Activated naive CD4-positive, alpha-beta T cell treated with anti-CD3 and anti-CD28 coated beads, Interleukin-2, amount 50 U/mL, for 16 hours (primary cell): Measurements from ENCODE around the gene SPACDR.
"Not testable (repeated sequence)": the region's sequence is repeated elsewhere in the genome, so short reads cannot be mapped to it uniquely, and the experiment has no call there.

Source experiments
- DNase-seq: peaks from one replicate; pipeline ENCODE4 v3.0.0-alpha.2; 2020

The SPACDR gene

GRCh38 chr7:100465299-100465698 is 1.2 kb upstream of the SPACDR start:
- DNase-seq = no peak

GRCh38 chr7:100464791-100465190 is 731 bp upstream of the SPACDR start:
- no peak for DNase-seq

DNA sequence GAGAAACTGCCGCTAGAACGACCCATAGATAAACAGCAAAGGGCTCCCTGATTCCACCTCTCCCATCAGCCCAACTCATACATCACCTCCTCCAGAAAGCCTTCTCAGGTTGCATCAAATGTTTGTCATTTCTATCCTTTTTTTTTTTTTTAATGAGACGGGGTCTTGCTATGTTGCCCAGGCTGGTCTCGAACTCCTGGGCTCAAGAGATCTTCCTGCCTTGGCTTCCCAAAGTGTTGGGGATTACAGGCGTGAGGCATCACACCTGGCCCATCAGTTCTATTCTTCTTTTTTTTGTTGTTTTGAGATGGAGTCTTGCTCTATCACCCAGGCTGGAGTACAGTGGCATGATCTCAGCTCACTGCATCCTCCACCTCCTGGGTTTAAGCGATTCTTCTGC is 7.0 kb downstream of the SPACDR start:
- DNase-seq = no peak

DNA sequence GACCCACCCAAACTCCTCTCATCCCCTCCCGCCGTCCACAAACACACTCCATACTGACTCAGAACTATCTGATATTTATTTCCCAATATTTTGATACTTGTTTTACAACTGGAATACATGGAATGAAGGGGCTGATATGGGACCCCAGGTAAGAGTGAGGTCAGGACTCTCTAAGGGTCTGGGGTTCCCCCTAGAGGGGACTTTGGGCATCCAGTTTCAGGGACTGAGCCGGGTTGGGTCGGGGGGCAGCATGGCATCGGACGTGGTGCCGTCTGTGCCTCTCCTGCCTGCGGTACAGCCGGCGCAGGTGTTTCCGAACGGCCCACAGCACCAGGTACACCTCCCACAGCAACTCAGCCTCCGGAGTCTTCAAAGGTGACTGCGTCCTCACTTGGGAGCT is 7.5 kb downstream of the SPACDR start:
- DNase-seq = no peak

- no peak for DNase-seq
Measured at GRCh38 chr7:100455206-100455605, 8.9 kb downstream of the SPACDR start.

- DNase-seq = not testable (repeated sequence)
Measured at GRCh38 chr7:100453854-100454253, 10.2 kb downstream of the SPACDR start.

- DNase-seq = no peak
Measured at GRCh38 chr7:100452513-100452912, 11.5 kb downstream of the SPACDR start.

- no peak for DNase-seq
Measured at GRCh38 chr7:100449190-100449795, 14.8 kb downstream of the SPACDR start.

DNA sequence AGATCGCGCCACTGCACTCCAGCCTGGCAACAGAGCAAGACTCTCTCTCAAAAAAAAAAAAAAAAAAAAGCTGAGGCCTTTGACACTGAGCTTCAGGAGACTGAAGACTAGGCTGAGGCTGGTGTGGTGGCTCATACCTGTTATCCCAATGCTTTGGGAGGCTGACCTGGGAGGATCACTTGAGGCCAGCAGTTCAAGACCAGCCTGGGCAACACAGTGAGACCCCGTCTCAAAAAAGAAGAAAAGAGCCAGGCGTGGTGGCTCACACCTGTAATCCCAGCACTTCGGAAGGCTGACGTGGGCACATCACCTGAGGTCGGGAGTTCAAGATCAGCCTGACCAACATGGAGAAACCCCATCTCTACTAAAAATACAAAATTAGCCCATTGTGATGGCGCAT is 16.7 kb downstream of the SPACDR start:
- not testable (repeated sequence) for DNase-seq

- no peak for DNase-seq
Measured at GRCh38 chr7:100446040-100446439, 18.0 kb downstream of the SPACDR start.

DNA sequence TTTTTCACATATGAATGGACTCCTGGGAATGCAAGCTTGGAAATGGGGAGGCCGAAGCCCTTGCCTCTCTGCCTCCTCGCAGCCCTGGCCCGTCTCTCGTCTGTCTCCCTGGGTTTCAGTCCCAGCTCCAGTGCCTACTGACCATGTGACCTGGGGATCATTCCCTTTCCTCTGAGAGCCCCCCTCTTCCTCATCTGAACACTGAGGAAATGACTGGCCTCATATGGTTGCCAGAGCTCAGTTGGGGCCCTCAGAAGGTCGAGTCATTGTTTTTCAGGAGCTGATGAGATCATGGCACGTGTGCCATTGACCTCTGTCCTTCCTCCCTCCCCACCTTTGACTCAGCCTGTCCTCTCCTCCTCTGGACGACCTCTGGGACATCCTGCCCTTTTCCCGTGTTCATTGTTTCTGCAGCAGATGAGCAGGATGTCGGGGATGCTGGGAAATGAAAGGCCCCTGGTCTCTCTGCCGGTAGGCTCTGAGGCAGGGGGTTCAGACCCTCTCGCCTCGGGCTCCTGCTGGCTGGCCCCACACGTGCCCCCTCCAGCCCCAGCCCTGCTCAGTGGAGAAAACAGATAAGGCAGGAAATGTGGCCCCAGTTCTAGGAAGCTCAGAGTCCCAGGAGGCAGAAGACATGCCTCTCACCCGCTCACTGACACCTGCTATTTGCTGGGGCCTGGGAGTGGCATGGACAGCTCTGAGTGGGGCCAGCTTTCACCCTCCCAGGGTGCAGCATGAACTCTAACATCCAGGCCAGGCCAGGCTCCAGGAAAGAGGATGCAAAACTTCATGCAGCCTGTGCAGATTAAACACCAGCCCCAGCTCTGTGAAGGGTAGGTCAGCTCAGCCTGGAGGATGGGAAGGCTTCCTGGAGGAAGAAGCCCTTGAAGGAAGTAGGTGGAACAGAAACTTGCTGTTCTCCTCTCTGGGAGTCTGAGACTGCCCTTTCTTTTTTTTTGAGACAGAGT is 19.5 kb downstream of the SPACDR start:
- DNase-seq = no peak

GRCh38 chr7:100443096-100443840 is 20.8 kb downstream of the SPACDR start:
- no peak for DNase-seq

DNA sequence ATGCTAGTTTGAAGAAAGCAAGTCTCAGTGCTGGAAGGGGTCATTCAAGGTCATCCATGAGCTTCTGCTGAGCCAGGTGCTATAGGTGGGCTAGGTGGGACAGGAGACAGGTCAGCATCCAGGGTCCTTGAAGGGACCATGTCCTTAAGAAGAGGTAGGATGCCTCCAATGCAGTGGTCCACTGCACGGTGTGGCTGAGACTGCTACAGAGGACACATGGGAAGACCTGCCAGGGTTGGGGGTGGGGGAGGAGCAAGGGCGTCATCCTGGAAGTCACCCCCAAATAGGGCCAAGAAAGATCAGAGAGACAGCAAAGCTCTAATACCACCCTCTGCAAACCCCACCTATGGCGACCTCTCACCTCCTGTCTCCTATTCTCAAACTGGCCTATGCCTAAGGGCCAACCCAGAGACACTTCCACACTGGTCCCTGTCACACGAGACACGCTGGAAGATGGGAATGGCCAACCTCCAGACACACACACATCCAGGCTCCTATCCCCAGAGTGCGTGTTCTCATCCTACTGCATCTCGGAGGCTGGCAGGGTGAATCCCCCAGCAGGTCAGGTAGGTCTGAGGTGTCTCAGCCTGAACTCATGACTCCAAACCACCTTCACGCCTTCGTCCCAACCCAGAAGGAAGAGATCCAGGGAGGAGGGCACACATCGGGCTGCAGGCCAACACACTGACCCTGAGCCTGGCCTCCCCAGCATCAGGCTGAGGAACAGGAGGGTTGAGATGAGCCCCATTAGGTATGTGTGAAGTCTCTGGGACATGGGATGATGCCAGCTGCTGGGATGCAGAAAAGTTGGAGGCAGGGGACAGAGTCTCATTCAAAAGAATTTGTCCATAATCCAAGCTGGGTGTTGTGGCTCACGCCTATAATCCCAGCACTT is 22.2 kb downstream of the SPACDR start:
- DNase-seq = no peak

DNA sequence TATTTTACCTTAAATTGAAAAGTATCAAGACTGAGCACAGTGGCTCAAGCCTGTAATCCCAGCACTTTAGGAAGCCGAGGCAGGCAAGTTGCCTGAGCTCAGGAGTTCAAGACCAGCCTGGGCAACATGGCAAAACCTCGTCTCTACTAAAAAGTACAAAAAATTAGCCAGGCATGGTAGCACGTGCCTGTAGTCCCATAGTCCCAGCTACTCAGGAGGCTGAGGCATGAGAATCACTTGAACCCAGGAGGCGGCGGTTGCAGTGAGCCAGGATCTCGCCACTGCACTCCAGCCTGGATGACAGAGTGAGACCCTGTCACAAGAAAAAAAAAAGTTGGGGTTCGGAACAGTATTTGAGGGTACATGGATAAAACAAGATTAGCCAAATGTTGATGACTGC is 24.8 kb downstream of the SPACDR start:
- not testable (repeated sequence) for DNase-seq

GRCh38 chr7:100438731-100439130 is 25.3 kb downstream of the SPACDR start:
- not testable (repeated sequence) for DNase-seq

DNA sequence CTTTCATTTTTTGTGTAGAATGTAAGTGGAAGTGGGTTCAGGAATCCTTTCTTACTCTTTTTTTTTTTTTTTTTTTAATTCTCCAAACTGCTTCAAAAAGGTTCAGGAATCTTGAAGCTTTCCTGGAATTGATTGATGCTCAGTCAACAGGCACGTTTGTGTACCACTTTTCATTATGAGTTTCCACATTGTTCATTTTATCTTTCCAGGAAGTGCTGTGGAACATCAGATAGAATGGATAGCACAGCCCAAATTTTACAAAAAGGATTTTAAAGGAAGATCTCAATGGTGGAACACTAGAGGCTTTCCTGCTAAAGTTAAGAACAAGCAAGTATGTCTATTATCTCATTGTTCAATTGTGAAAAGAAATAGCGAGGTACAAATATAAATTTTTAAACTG is 25.9 kb downstream of the SPACDR start:
- DNase-seq = no peak

DNA sequence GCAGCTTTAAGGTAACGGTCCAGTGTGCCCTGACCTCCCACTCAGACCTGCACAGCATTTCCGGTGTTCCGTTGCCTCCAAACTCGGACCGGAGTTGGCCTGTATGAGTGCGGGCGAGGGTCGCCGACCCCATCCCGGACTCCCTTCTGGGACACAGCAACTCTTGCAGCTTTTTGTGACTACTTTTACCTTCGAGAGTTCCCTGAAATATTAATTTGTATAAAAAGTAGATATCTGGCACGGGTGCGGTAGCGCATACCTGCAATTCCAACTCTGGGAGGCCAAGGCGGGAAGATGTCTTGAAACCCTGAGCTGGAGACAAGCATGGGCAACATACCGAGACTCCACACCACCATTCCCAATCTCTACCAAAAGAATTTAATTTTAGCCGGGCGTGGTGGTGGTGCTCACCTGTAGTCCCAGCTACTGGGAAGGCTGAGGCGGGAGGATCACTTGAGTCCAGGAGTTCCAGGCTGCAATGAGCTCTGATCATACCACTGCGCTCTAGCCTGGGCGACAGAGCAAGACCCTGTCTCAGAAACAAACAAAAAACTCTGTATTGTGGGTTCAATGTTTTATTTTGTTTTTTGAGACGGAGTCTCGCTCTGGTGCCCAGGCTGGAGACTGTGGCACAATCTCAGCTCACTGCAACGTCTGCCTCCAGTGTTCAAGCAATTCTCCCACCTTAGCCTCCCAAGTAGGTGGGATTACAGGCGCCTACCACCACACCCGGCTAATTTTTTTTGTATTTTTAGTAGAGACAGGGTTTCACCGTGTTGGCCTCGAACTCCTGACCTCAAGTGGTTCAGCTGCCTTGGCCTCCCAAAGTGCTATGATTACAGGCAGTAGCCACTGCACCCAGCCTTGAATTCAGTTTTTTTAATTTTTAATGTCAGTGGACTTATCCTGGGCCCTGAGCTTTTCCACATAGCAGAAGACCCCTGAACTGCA is 26.6 kb downstream of the SPACDR start:
- no peak for DNase-seq

DNA sequence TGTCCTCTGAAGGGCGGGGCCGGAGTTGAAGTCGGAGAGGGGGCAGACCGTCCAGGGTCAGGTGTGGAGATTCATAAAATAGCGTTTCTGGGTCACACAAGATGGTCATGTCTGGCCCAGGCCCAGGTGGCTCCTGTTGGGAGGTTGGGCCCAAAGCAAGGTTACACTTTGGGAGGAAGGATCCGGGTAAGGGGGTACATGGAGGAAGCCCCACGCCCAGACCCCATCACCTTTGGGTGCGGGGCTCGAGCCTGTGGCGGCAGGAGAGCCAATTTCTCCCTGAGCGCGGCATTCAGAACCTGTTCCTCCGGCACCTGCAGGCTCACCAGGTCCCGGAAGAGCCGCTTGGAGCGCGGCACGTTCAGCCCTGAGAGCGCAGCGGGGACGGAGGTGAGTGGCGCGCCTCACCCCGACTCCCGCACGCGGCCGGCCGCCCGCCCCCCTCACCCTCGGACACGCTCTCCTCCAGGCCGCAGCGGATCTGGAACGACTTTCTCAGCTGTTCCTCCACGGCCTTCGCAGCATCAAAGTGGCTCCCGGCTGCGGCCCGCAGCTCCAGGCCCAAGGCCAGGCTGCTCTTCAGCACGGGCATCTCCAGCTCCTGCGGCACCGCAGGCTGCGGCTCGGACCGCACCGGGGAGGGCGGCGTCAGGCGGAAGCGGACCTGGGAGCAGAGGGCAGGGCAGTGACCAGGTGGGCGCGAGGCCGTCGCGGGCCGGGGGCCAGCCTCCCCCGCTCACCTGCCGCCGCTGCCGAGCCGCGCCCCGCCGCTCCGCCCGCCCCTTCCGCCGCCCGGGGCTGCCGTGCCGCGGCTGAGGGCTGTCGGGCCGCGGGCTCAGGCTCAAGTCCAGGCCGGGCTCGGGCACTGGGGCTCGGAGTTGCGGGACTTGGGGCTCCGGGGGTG is 28.4 kb downstream of the SPACDR start:
- DNase-seq = peak; percentile 58

DNA sequence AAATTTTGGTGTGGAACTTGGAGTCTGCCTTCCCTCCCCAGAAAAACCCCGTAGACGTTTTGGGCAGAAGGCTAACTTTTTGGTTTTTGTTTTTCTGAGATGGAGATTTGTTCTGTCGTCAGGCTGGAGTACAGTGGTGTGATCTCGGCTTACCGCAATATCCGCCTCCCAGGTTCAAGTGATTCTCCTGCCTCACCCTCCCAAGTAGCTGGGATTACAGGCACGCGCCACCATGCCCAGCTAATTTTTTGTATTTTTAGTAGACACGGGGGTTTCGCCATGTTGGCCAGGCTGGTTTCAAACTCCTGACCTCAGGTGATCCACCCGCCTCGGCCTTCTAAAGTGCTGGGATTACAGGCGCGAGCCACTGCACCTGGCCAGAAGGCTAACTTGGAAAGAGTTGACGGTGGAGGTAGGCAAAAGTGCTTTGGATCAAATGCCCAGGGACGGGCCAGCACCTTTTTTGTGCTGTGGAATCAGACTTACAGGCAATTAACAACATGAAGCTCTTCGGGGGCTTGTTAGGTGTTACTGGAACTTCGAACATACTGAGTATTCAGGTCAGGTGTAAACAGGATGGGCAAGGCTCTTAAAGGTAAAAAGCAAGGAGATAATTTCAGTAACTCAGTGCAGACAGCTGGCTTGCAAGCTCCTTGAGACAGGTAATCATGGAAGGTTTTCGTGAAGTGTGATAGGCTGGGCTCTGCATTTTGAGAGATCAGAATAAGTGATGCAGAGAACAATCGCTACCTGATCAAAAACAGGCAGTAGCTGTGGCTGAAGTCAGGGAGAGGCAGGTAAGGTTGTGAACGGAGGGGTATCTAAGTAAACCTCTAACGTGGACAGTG is 29.5 kb downstream of the SPACDR start:
- DNase-seq = no peak
